Mesendoderm (in vitro differentiated cells): Measurements from ENCODE around the gene FSD1.

Experiments used
- DNase-seq: peaks from one replicate; pipeline ENCODE4 v3.0.0; 2013
- H2AK5ac ChIP-seq: 2 replicates; pipeline ENCODE4 v1.6.1; 2013; ENCODE audit warnings: low read length, inconsistent platforms
- H2BK120ac ChIP-seq: 2 replicates; pipeline ENCODE4 v1.6.1; 2013; ENCODE audit warnings: low read depth, mild to moderate bottlenecking, low read length, moderate library complexity, mixed read lengths
- H2BK15ac ChIP-seq: replicated peaks from 2 replicates; pipeline ENCODE4 v1.6.1; 2013; ENCODE audit warnings: low read depth, mild to moderate bottlenecking, moderate library complexity
- H2BK5ac ChIP-seq: 2 replicates; pipeline ENCODE4 v1.6.1; 2013; ENCODE audit warnings: low read length, inconsistent platforms
- H3K18ac ChIP-seq: 2 replicates; pipeline ENCODE4 v1.6.1; 2013; ENCODE audit warnings: mild to moderate bottlenecking, low read length, mixed read lengths
- H3K23ac ChIP-seq: one replicate; pipeline ENCODE4 v1.6.1; 2013; ENCODE audit warnings: low read length
- H3K27ac ChIP-seq: 2 replicates; pipeline ENCODE4 v1.5.1; 2013; ENCODE audit warnings: low read depth, mild to moderate bottlenecking, inconsistent platforms, low read length, moderate library complexity
- H3K27me3 ChIP-seq: 2 replicates; pipeline ENCODE4 v1.6.1; 2013; ENCODE audit warnings: low read length, control low read depth, mild to moderate bottlenecking, inconsistent platforms; ENCODE audit not compliant: insufficient read depth, poor library complexity
- H3K36me3 ChIP-seq: 2 replicates; pipeline ENCODE4 v1.6.1; 2013; ENCODE audit warnings: low read length, inconsistent platforms; ENCODE audit not compliant: control insufficient read depth, insufficient read depth
- H3K4ac ChIP-seq: one replicate; pipeline ENCODE4 v1.6.1; 2013; ENCODE audit warnings: low read depth, mild to moderate bottlenecking, low read length, moderate library complexity
- H3K4me1 ChIP-seq: 2 replicates; pipeline ENCODE4 v1.6.1; 2013; ENCODE audit warnings: low read depth, low read length, inconsistent platforms; ENCODE audit not compliant: control insufficient read depth
- H3K4me2 ChIP-seq: 2 replicates; pipeline ENCODE4 v1.6.1; 2013; ENCODE audit warnings: low read length
- H3K4me3 ChIP-seq: 2 replicates; pipeline ENCODE4 v1.5.1; 2013; ENCODE audit warnings: mild to moderate bottlenecking, low read length
- H3K56ac ChIP-seq: one replicate; pipeline ENCODE4 v1.6.1; 2013; ENCODE audit warnings: low read length
- H3K79me1 ChIP-seq: 2 replicates; pipeline ENCODE4 v1.6.1; 2013; ENCODE audit warnings: low read length, inconsistent platforms
- H3K79me2 ChIP-seq: 2 replicates; pipeline ENCODE4 v1.6.1; 2013; ENCODE audit warnings: mild to moderate bottlenecking, low read length; ENCODE audit not compliant: control insufficient read depth, insufficient read depth
- H3K9ac ChIP-seq: 2 replicates; pipeline ENCODE4 v1.6.1; 2013; ENCODE audit warnings: low read length, inconsistent platforms
- H4K5ac ChIP-seq: one replicate; pipeline ENCODE4 v1.6.1; 2013; ENCODE audit warnings: low read length
- H4K8ac ChIP-seq: one replicate; pipeline ENCODE4 v1.6.1; 2013; ENCODE audit warnings: low read depth, mild to moderate bottlenecking, control low read depth, low read length, moderate library complexity
- WGBS: extraction: QIAGEN DNeasy Blood & Tissue Kit; methylation state at CpG from one replicate; pipeline ENCODE4 v1.1.7; 2013; ENCODE audit warnings: low lambda C conversion rate, missing lambda C conversion rate; ENCODE audit not compliant: insufficient coverage; ENCODE audit errors: extremely low coverage; 5-methylcytosine and 5-hydroxymethylcytosine counted together

Gene FSD1

DNA sequence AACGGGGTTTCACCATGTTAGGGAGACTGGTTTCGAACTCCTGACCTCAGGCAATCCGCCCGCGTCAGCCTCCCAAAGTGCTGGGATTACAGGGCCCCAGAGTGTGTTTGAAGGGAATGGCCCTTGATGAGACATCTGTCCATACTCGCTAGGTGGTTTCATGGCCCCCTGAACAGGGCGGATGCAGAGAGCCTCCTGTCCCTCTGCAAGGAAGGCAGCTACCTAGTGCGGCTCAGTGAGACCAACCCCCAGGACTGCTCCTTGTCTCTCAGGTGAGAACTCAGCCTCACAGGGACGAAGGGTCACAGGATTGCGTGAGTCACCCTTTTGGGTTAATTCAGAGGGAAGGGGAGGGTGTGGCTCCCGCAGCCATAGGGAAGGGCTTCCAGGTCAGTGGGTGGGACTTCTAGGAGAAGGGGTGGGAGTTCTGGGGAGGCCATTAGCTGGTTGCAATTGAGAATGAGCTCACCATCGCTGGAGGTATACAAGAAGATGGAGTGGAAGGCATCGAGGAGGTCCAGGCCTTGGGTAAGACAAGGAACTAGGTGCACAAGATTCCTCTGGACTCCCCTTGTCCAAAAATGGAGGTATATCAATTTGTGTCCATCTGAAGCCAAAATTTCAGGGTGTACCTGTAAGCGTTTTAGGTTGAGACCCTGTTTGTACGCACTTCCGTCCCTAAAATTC lies 16.2 kb upstream of the FSD1 start:
- Histone ChIP-seq H3K4me2 (no peak overlapping the region), H2BK15ac (no peak overlapping the region), H3K23ac (no peak overlapping the region), H3K4ac (no peak overlapping the region), H3K18ac (no peak overlapping the region), H3K36me3 (no peaks in the 10 kb centered on the region), H3K79me2 (no peaks in the 10 kb centered on the region), H4K5ac (no peak overlapping the region), H2AK5ac (no peak overlapping the region), H4K8ac (no peak overlapping the region), H3K9ac (no peak overlapping the region), H3K4me1 (no peaks in the 10 kb centered on the region), H3K4me3 (no peak overlapping the region), H2BK120ac (no peak overlapping the region), H3K79me1 (no peaks in the 10 kb centered on the region), H3K27ac (no peak overlapping the region), H3K27me3 (no peaks in the 10 kb centered on the region), H2BK5ac (no peak overlapping the region), H3K56ac (no peak overlapping the region)
- no CpG with 5 or more reads among the region's 16 CpGs for WGBS
- DNase-seq = peak; percentile 77

DNA sequence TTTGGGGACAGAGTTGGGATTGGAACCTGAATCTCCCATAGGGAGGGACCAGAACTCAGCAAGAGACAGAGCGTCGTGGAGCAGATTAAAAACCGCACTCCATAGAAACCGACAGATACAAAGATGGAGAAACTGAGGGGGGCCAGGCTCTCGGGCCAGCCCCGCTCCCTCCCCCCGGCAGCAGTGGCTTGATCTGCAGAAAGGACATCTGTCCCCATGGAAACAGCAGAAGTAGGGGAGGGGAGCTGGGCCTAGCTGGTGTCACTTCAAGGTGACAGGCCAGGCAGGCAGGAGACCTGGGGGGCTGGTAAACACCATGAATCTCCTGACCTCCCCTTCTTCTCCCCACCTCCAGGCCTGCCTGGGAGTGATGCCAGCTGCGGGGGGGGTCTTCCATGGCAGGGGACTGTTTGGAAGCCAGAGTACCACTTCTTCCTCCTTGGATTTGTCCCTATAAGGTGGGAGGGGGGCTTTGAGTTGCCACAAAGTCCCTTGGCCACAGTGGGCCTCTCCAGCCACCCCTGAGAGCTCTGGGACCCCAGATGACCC lies 13.1 kb upstream of the FSD1 start:
- Histone ChIP-seq H3K27me3 (no peaks in the 10 kb centered on the region), H4K8ac (no peak overlapping the region), H3K79me2 (no peaks in the 10 kb centered on the region), H3K79me1 (no peaks in the 10 kb centered on the region), H3K9ac (no peak overlapping the region), H4K5ac (no peak overlapping the region), H3K56ac (no peak overlapping the region), H3K4me2 (no peak overlapping the region), H3K27ac (no peak overlapping the region), H2BK15ac (no peak overlapping the region), H3K4ac (no peak overlapping the region), H2BK5ac (no peak overlapping the region), H2BK120ac (no peak overlapping the region), H2AK5ac (no peak overlapping the region), H3K36me3 (no peaks in the 10 kb centered on the region), H3K4me3 (no peak overlapping the region), H3K23ac (no peak overlapping the region), H3K18ac (no peak overlapping the region), H3K4me1 (no peaks in the 10 kb centered on the region)
- WGBS = no CpG with 5 or more reads among the region's 8 CpGs
- no peak for DNase-seq

DNA sequence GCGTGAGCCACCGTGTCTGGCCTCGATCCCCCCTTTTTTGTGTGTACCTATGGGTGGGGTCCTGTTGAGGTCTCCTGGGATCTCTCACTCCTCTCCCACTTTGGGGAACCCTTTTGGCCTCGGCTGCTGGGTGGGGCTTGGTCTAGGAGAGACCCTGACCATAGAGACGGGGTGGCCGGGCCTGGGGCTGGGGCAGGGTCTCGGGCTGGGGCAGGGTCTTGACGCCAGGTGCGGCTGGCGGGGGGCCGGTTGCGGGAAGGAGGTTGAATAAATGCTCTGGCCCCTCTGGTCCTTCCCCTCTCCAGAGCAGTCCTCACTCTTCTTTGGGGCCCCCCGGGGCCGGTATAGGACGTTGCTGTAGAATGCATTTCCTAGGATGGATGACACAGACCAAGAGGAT lies 11.9 kb upstream of the FSD1 start:
- no CpG with 5 or more reads among the region's 15 CpGs for WGBS
- Histone ChIP-seq H3K27ac (no peak overlapping the region), H4K5ac (no peak overlapping the region), H3K4me3 (no peak overlapping the region), H3K4me1 (no peaks in the 10 kb centered on the region), H3K36me3 (no peaks in the 10 kb centered on the region), H2AK5ac (no peak overlapping the region), H3K9ac (no peak overlapping the region), H3K56ac (no peak overlapping the region), H3K4ac (no peak overlapping the region), H2BK120ac (no peak overlapping the region), H3K79me2 (no peaks in the 10 kb centered on the region), H3K79me1 (no peaks in the 10 kb centered on the region), H4K8ac (no peak overlapping the region), H3K4me2 (no peak overlapping the region), H2BK15ac (no peak overlapping the region), H2BK5ac (no peak overlapping the region), H3K23ac (no peak overlapping the region), H3K27me3 (no peaks in the 10 kb centered on the region), H3K18ac (no peak overlapping the region)
- DNase-seq = no peak

DNA sequence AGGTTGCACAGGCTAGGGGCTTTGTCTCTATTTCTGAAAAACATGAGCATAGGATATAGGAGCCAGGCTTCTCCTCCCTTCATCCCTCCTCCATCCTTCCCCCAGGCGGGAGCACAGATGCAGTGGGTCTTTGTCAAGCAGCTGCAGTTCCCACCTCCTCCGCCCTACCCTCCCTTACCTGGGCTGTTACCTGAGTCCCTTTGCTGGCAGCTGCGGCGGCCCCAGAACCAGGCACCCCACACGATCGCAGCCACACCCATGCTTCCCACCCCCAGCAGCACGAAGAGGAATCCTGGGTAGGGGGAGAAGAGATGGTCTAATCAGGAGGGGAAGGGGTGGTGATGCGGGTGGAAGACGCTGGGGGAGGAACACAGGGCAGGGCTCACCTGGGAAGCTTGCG lies 10.0 kb upstream of the FSD1 start:
- no peaks in the 10 kb centered on the region for H3K79me1 ChIP-seq
- H3K23ac ChIP-seq = no peak overlapping the region
- no peak overlapping the region for H3K9ac ChIP-seq
- no peak overlapping the region for H2BK120ac ChIP-seq
- no peak overlapping the region for H2BK5ac ChIP-seq
- no peak overlapping the region for H3K18ac ChIP-seq
- no peak overlapping the region for H3K27ac ChIP-seq
- no peak overlapping the region for H2AK5ac ChIP-seq
- no peak overlapping the region for H3K4ac ChIP-seq
- no peaks in the 10 kb centered on the region for H3K79me2 ChIP-seq
- no peaks in the 10 kb centered on the region for H3K27me3 ChIP-seq
- H4K8ac ChIP-seq = no peak overlapping the region
- no peak overlapping the region for H3K4me2 ChIP-seq
- H3K4me3 ChIP-seq = no peak overlapping the region
- no peak for DNase-seq
- no peak overlapping the region for H2BK15ac ChIP-seq
- H4K5ac ChIP-seq = no peak overlapping the region
- no peaks in the 10 kb centered on the region for H3K36me3 ChIP-seq
- H3K56ac ChIP-seq = no peak overlapping the region
- no peaks in the 10 kb centered on the region for H3K4me1 ChIP-seq
- WGBS = no CpG with 5 or more reads among the region's 10 CpGs

DNA sequence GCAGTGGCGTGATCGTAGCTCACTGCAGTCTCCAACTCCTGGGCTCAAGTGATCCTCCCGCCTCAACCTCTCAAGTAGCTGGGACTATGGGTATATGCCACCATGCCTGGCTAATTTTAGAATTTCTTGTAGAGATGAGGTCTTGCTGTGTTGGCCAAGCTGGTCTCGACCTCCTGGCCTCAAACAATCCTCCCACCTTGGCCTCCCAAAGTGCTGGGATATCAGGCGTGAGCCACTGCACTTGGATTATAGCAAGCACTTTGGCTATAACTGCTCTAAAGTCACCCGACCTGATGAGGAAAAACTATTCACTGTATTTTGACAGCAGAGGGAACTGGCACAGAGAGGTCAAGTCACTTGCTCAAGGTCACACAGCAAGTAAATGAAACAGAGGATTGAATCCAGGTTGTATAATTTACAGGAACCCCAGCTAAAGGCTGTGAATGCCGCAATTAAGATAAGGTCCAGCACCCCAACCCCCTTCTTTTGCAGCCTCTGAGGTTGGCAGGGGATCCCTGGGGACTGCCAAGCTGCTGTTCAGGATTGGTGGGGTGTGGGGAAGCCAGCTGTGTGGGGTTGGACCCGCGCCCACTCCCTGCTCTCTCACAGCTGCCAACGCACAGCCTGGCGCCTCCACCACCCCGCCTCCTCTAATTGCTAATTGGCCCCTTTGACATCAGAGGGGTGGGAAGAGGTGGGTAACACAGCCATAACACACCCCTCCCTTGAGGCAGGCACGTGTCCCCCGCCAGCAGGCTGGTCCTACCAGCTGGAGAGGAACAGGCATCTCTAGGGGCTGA lies 8.2 kb upstream of the FSD1 start:
- H3K56ac ChIP-seq = no peak overlapping the region
- H3K79me1 ChIP-seq = no peaks in the 10 kb centered on the region
- no peak overlapping the region for H3K27ac ChIP-seq
- no peak overlapping the region for H4K5ac ChIP-seq
- no peak overlapping the region for H3K4ac ChIP-seq
- no peaks in the 10 kb centered on the region for H3K36me3 ChIP-seq
- DNase-seq = no peak
- no peak overlapping the region for H2BK5ac ChIP-seq
- H3K4me2 ChIP-seq = no peak overlapping the region
- no peak overlapping the region for H3K23ac ChIP-seq
- H2BK15ac ChIP-seq = no peak overlapping the region
- H3K18ac ChIP-seq = no peak overlapping the region
- H3K4me1 ChIP-seq = no peaks in the 10 kb centered on the region
- no peak overlapping the region for H3K9ac ChIP-seq
- H3K4me3 ChIP-seq = no peak overlapping the region
- WGBS = no CpG with 5 or more reads among the region's 14 CpGs
- H2BK120ac ChIP-seq = no peak overlapping the region
- H3K27me3 ChIP-seq = no peaks in the 10 kb centered on the region
- no peaks in the 10 kb centered on the region for H3K79me2 ChIP-seq
- no peak overlapping the region for H2AK5ac ChIP-seq
- H4K8ac ChIP-seq = no peak overlapping the region
